Measurements from ENCODE around the gene BPIFB6. TPM values are rescaled to one million over a fixed set of nuclear protein-coding genes. Genes with fewer than 3 reads are reported as not detected.

The BPIFB6 gene
- total RNA-seq, 1 experiment from 2014 or later, result not detected

DNA sequence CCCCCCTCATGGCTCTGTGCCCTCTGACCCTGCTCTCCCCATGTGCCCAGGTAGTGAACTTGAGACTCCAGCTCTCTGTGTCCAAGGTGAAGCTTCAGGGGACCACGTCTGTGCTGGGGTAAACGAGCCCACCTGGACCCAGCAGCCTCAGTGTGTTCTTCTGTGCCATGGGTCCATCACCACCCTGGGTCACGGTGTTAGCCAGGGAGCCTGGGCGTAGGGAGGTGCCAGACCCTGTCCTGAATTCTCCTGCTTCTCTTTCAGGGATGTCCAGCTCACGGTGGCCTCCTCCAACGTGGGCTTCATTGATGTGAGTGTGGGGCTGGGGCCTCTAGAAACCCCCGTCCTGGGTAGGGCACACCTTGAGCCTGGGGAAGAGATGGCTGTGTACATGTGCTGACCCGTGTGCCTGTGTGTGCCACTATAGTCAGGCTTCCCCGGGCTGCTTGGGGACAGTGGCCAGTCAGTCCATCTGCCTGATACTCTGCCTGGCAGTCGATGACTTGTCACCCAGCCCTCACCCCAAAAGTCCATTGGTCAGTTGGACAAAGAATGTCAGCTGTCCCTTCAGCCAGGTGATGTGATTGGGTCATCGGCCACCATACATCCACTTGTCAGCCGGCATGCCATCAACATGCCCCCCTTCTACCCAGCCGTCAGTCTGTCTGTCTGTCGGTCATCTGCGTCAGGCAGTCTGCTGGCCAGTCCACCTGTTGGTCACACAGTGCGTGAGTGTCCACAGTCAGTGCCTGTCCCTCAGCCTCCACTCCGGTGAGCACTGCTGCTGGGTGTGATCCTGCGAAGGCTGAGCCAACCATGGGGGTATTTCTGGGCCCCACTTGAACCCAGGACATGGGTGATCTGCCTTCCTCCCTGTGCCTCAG is 10.9 kb upstream of the BPIFB6 start:
- Histone ChIP-seq H3K4me1 (ENCODE audit: control insufficient read depth, insufficient read depth, low read length) (no peaks in the 10 kb centered on the region; the same call in 1 of the 2 replicates), H3K27ac (ENCODE audit: low read length) (no peak overlapping the region), H3K4me3 (ENCODE audit: low read depth in 2 of 2, low read length in 2 of 2) (no peak overlapping the region), H3K27me3 (ENCODE audit: control insufficient read depth, insufficient read depth, low read length) (no peaks in the 10 kb centered on the region), H3K36me3 (ENCODE audit: control insufficient read depth, insufficient read depth, low read length) (no peaks in the 10 kb centered on the region), H3K9me3 (ENCODE audit: control insufficient read depth, insufficient read depth, low read depth, low read length) (no peaks in the 10 kb centered on the region)
- no TSS peak for BruUV-seq (replicated peaks)
- DNase-seq (ENCODE audit: low read depth, low spot score) (no peak), ATAC-seq (no peak)
- CTCF ChIA-PET, result no interaction called here
- in situ Hi-C loops (cut with HindIII; ENCODE audit: low pct_unique_long_range_greater_than_20kb, low sequenced_read_pairs), result no loop called here
- no peak for TF ChIP-seq TCF7L2 (IDR thresholded peaks at IDR 0.05; ENCODE audit: low read depth, low read length)
- TF ChIP-seq POLR2AphosphoS5 (IDR thresholded peaks at IDR 0.05; ENCODE audit: low read depth, low read length), result no peak
- TF ChIP-seq SIN3A (IDR thresholded peaks at IDR 0.05; ENCODE audit: borderline replicate concordance, insufficient read depth, low read depth, low read length), result no peak
- TF ChIP-seq, protein P1, sequence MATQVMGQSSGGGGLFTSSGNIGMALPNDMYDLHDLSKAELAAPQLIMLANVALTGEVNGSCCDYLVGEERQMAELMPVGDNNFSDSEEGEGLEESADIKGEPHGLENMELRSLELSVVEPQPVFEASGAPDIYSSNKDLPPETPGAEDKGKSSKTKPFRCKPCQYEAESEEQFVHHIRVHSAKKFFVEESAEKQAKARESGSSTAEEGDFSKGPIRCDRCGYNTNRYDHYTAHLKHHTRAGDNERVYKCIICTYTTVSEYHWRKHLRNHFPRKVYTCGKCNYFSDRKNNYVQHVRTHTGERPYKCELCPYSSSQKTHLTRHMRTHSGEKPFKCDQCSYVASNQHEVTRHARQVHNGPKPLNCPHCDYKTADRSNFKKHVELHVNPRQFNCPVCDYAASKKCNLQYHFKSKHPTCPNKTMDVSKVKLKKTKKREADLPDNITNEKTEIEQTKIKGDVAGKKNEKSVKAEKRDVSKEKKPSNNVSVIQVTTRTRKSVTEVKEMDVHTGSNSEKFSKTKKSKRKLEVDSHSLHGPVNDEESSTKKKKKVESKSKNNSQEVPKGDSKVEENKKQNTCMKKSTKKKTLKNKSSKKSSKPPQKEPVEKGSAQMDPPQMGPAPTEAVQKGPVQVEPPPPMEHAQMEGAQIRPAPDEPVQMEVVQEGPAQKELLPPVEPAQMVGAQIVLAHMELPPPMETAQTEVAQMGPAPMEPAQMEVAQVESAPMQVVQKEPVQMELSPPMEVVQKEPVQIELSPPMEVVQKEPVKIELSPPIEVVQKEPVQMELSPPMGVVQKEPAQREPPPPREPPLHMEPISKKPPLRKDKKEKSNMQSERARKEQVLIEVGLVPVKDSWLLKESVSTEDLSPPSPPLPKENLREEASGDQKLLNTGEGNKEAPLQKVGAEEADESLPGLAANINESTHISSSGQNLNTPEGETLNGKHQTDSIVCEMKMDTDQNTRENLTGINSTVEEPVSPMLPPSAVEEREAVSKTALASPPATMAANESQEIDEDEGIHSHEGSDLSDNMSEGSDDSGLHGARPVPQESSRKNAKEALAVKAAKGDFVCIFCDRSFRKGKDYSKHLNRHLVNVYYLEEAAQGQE (IDR thresholded peaks at IDR 0.05; ENCODE audit: insufficient read depth in 1 of 2, low read depth in 2 of 2, low read length in 1 of 2), result no peak
- TF ChIP-seq CTCF (IDR thresholded peaks at IDR 0.05), result no peak
- POLR2A ChIA-PET, result no interaction called here
- intact Hi-C loops (cut with micrococcal nuclease; ENCODE audit: unreplicated experiment), result no loop called here

DNA sequence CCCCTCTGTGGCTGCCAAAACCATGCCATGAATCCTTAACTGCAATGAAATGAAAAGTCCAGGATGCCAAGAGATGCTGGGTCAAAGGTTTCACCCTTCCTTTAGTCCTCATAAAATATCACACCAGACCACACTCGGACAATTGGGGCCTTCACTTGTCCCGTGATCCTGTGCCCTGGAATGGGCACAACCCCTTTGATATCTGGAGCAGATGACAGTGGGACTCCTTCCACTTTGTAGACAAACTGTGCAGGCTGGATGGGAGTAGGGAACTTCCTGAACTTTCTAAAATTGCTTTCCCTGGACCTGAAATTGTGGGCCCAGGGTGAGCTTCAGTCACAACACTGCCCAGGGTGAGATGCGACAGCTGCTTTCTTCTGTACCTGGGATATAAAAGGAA is 9.6 kb upstream of the BPIFB6 start:
- Histone ChIP-seq H3K27me3 (ENCODE audit: control insufficient read depth, insufficient read depth, low read length) (no peaks in the 10 kb centered on the region), H3K36me3 (ENCODE audit: control insufficient read depth, insufficient read depth, low read length) (no peaks in the 10 kb centered on the region), H3K9me3 (ENCODE audit: control insufficient read depth, insufficient read depth, low read depth, low read length) (no peaks in the 10 kb centered on the region), H3K4me1 (ENCODE audit: control insufficient read depth, insufficient read depth, low read length) (no peaks in the 10 kb centered on the region; the same call in 1 of the 2 replicates), H3K4me3 (ENCODE audit: low read depth in 2 of 2, low read length in 2 of 2) (no peak overlapping the region), H3K27ac (ENCODE audit: low read length) (no peak overlapping the region)
- DNase-seq (ENCODE audit: low read depth, low spot score) (no peak), ATAC-seq (no peak)
- CTCF ChIA-PET, result interaction anchor here (0.6 kb wide), 1 partner anchor 118 kb away, joined by 4 read pairs; no protein-coding TSS in a partner anchor
- in situ Hi-C loops (cut with HindIII; ENCODE audit: low pct_unique_long_range_greater_than_20kb, low sequenced_read_pairs) (no loop called here), intact Hi-C loops (cut with micrococcal nuclease; ENCODE audit: unreplicated experiment) (no loop called here)
- BruUV-seq (replicated peaks), result no TSS peak
- TF ChIP-seq TCF7L2 (IDR thresholded peaks at IDR 0.05; ENCODE audit: low read depth, low read length), result no peak
- TF ChIP-seq SIN3A (IDR thresholded peaks at IDR 0.05; ENCODE audit: borderline replicate concordance, insufficient read depth, low read depth, low read length), result no peak
- TF ChIP-seq, protein P1 (IDR thresholded peaks at IDR 0.05; ENCODE audit: insufficient read depth in 1 of 2, low read depth in 2 of 2, low read length in 1 of 2), result no peak
- no peak for TF ChIP-seq POLR2AphosphoS5 (IDR thresholded peaks at IDR 0.05; ENCODE audit: low read depth, low read length)
- no peak for TF ChIP-seq CTCF (IDR thresholded peaks at IDR 0.05)
- POLR2A ChIA-PET, result no interaction called here

Data from Panc1 (cell line).